ENCODE measurements around the gene BNC2.
A peak's percentile ranks its signal among the peaks of the same experiment; 100 is the strongest.

The BNC2 gene

GRCh38 chr9:16613605-16614004, 256.9 kb downstream of the BNC2 start:
- TF ChIP-seq, protein P1, sequence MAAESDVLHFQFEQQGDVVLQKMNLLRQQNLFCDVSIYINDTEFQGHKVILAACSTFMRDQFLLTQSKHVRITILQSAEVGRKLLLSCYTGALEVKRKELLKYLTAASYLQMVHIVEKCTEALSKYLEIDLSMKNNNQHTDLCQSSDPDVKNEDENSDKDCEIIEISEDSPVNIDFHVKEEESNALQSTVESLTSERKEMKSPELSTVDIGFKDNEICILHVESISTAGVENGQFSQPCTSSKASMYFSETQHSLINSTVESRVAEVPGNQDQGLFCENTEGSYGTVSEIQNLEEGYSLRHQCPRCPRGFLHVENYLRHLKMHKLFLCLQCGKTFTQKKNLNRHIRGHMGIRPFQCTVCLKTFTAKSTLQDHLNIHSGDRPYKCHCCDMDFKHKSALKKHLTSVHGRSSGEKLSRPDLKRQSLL (tag by site-specific recombination; IDR thresholded peaks at IDR 0.05): no peak
- TF ChIP-seq ZBTB11 (tag by site-specific recombination; conservative IDR thresholded peaks at IDR 0.05; ENCODE audit: low read depth): no peak
- TF ChIP-seq, protein P2, sequence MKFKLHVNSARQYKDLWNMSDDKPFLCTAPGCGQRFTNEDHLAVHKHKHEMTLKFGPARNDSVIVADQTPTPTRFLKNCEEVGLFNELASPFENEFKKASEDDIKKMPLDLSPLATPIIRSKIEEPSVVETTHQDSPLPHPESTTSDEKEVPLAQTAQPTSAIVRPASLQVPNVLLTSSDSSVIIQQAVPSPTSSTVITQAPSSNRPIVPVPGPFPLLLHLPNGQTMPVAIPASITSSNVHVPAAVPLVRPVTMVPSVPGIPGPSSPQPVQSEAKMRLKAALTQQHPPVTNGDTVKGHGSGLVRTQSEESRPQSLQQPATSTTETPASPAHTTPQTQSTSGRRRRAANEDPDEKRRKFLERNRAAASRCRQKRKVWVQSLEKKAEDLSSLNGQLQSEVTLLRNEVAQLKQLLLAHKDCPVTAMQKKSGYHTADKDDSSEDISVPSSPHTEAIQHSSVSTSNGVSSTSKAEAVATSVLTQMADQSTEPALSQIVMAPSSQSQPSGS (tag by site-specific recombination; IDR thresholded peaks at IDR 0.05; ENCODE audit: low read depth): 0 out of 2 replicates have a peak, but pooled peaks have one; percentile 36
- no peak for TF ChIP-seq ZNF664 (tag by site-specific recombination; IDR thresholded peaks at IDR 0.05)
- no peak for TF ChIP-seq ZNF621 (tag by site-specific recombination; IDR thresholded peaks at IDR 0.05)
- no peaks in the 10 kb centered on the region for H3K4me1 ChIP-seq (ENCODE audit: control insufficient read depth, insufficient read depth, low read length)
- H3K9me3 ChIP-seq (ENCODE audit: control insufficient read depth, insufficient read depth, low read depth, low read length): no peaks in the 10 kb centered on the region
- H3K4me3 ChIP-seq (ENCODE audit: low read depth, low read length): no peak overlapping the region
- H3K36me3 ChIP-seq (ENCODE audit: control insufficient read depth in 2 of 2, insufficient read depth in 1 of 2, low read length in 2 of 2): no peaks in the 10 kb centered on the region
- CTCF ChIA-PET: no interaction called here
- POLR2A ChIA-PET: interaction anchor here (1.0 kb wide), 1 partner anchor 91 kb away, joined by 3 read pairs; no protein-coding TSS in a partner anchor
- no peak overlapping the region for H3K27ac ChIP-seq (ENCODE audit: extremely low read depth, low read depth, low read length)

GRCh38 chr9:16613051-16613450, 257.4 kb downstream of the BNC2 start:
- Histone ChIP-seq H3K36me3 (ENCODE audit: control insufficient read depth in 2 of 2, insufficient read depth in 1 of 2, low read length in 2 of 2) (no peaks in the 10 kb centered on the region), H3K9me3 (ENCODE audit: control insufficient read depth, insufficient read depth, low read depth, low read length) (no peaks in the 10 kb centered on the region), H3K4me3 (ENCODE audit: low read depth, low read length) (no peak overlapping the region), H3K4me1 (ENCODE audit: control insufficient read depth, insufficient read depth, low read length) (no peaks in the 10 kb centered on the region), H3K27ac (ENCODE audit: extremely low read depth, low read depth, low read length) (no peak overlapping the region)
- ChIA-PET CTCF (no interaction called here), POLR2A (interaction anchor here (1.0 kb wide), 1 partner anchor 92 kb away, joined by 3 read pairs; no protein-coding TSS in a partner anchor)
- TF ChIP-seq PRDM4 (tag by site-specific recombination; IDR thresholded peaks at IDR 0.05): no peak
- no peak for TF ChIP-seq ZNF211 (tag by site-specific recombination; IDR thresholded peaks at IDR 0.05; ENCODE audit: low read depth)
- TF ChIP-seq, protein P3, sequence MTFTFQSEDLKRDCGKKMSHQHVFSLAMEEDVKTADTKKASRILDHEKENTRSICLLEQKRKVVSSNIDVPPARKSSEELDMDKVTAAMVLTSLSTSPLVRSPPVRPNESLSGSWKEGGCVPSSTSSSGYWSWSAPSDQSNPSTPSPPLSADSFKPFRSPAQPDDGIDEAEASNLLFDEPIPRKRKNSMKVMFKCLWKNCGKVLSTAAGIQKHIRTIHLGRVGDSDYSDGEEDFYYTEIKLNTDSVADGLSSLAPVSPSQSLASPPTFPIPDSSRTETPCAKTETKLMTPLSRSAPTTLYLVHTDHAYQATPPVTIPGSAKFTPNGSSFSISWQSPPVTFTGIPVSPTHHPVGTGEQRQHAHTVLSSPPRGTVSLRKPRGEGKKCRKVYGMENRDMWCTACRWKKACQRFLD (tag by site-specific recombination; IDR thresholded peaks at IDR 0.05): no peak
- TF ChIP-seq KLF1 (tag by site-specific recombination; IDR thresholded peaks at IDR 0.05): no peak
- no peak for TF ChIP-seq ZNF221 (tag by site-specific recombination; IDR thresholded peaks at IDR 0.05; ENCODE audit: borderline replicate concordance)
- TF ChIP-seq ZNF133 (tag by site-specific recombination; IDR thresholded peaks at IDR 0.05): no peak
- no peak for TF ChIP-seq ZNF23 (tag by site-specific recombination; IDR thresholded peaks at IDR 0.05; ENCODE audit: borderline replicate concordance)
- TF ChIP-seq ZNF121 (tag by site-specific recombination; IDR thresholded peaks at IDR 0.05): no peak
- TF ChIP-seq ZNF433 (tag by site-specific recombination; IDR thresholded peaks at IDR 0.05; ENCODE audit: low read depth): no peak
- TF ChIP-seq ZNF626 (tag by site-specific recombination; IDR thresholded peaks at IDR 0.05): no peak
- no peak for TF ChIP-seq REST (tag by site-specific recombination; IDR thresholded peaks at IDR 0.05)
- no peak for TF ChIP-seq ZNF175 (tag by site-specific recombination; IDR thresholded peaks at IDR 0.05)
- no peak for TF ChIP-seq ZNF24 (tag by site-specific recombination; IDR thresholded peaks at IDR 0.05)
- no peak for TF ChIP-seq ZNF311 (tag by site-specific recombination; IDR thresholded peaks at IDR 0.05; ENCODE audit: borderline replicate concordance)
- no peak for TF ChIP-seq ZEB2 (tag by site-specific recombination; IDR thresholded peaks at IDR 0.05)
- no peak for TF ChIP-seq ZNF426 (tag by site-specific recombination; IDR thresholded peaks at IDR 0.05)

Data from HEK293 (cell line).